ENCODE results near the gene KLK2. TPM values are rescaled to one million over a fixed set of nuclear protein-coding genes. Genes with fewer than 3 reads are reported as not detected.

The KLK2 gene
- total and polyA plus RNA-seq, 7 experiments from 2014 or later: not detected

Other genes starting within 250 kb of the KLK2 start
- gene SYT3, start 233.6 kb upstream of the KLK2 start, total RNA-seq: under 1 TPM in 2 of 5 experiments, not detected in 3; 0.13 TPM
- gene SYT3, start 233.6 kb upstream of the KLK2 start, polyA plus RNA-seq: under 1 TPM; 0.16 to 0.47 TPM
- gene C19orf81, start 224.0 kb upstream of the KLK2 start, total RNA-seq: under 1 TPM in 1 of 5 experiments, not detected in 4; 0.98 TPM
- 1 to 10 TPM in 1 of 2 donors, not detected in 1; 1.0 TPM for gene C19orf81, start 224.0 kb upstream of the KLK2 start, polyA plus RNA-seq
- under 1 TPM in 2 of 5 experiments, not detected in 3; 0.64 to 0.69 TPM for gene SHANK1, start 153.6 kb upstream of the KLK2 start, total RNA-seq
- not detected for gene SHANK1, start 153.6 kb upstream of the KLK2 start, polyA plus RNA-seq
- gene CLEC11A, start 150.1 kb upstream of the KLK2 start, total RNA-seq: 1 to 10 TPM in 4 of 5 experiments, under 1 TPM in 1; 0.36 to 4.6 (median 3.1) TPM
- gene CLEC11A, start 150.1 kb upstream of the KLK2 start, polyA plus RNA-seq: 1 to 10 TPM; 2.4 to 6.4 TPM
- not detected for gene GPR32, start 103.0 kb upstream of the KLK2 start, total RNA-seq
- not detected for gene GPR32, start 103.0 kb upstream of the KLK2 start, polyA plus RNA-seq
- not detected for gene ACP4, start 83.0 kb upstream of the KLK2 start, total RNA-seq
- gene ACP4, start 83.0 kb upstream of the KLK2 start, polyA plus RNA-seq: not detected
- gene KLK1, start 49.7 kb upstream of the KLK2 start, total RNA-seq: 1 to 10 TPM in 1 of 5 experiments, not detected in 4; 1.3 TPM
- gene KLK1, start 49.7 kb upstream of the KLK2 start, polyA plus RNA-seq: not detected
- not detected for gene KLK15, start 39.9 kb upstream of the KLK2 start, total RNA-seq
- gene KLK15, start 39.9 kb upstream of the KLK2 start, polyA plus RNA-seq: not detected
- gene KLK3, start 18.5 kb upstream of the KLK2 start, total RNA-seq: not detected
- gene KLK3, start 18.5 kb upstream of the KLK2 start, polyA plus RNA-seq: not detected
- gene KLK4, start 38.0 kb downstream of the KLK2 start, total RNA-seq: not detected
- not detected for gene KLK4, start 38.0 kb downstream of the KLK2 start, polyA plus RNA-seq
- not detected for gene KLK5, start 79.6 kb downstream of the KLK2 start, total RNA-seq
- gene KLK5, start 79.6 kb downstream of the KLK2 start, polyA plus RNA-seq: not detected
- gene KLK6, start 96.2 kb downstream of the KLK2 start, total RNA-seq: not detected
- not detected for gene KLK6, start 96.2 kb downstream of the KLK2 start, polyA plus RNA-seq
- not detected for gene KLK7, start 110.5 kb downstream of the KLK2 start, total RNA-seq
- gene KLK7, start 110.5 kb downstream of the KLK2 start, polyA plus RNA-seq: not detected
- not detected for gene KLK8, start 128.2 kb downstream of the KLK2 start, total RNA-seq
- not detected for gene KLK8, start 128.2 kb downstream of the KLK2 start, polyA plus RNA-seq
- gene KLK10, start 146.3 kb downstream of the KLK2 start, total RNA-seq: not detected
- not detected for gene KLK10, start 146.3 kb downstream of the KLK2 start, polyA plus RNA-seq
- not detected for gene KLK11, start 153.2 kb downstream of the KLK2 start, total RNA-seq
- gene KLK11, start 153.2 kb downstream of the KLK2 start, polyA plus RNA-seq: not detected
- gene KLK12, start 161.6 kb downstream of the KLK2 start, total RNA-seq: not detected
- gene KLK12, start 161.6 kb downstream of the KLK2 start, polyA plus RNA-seq: not detected
- gene KLK13, start 191.7 kb downstream of the KLK2 start, total RNA-seq: not detected
- not detected for gene KLK13, start 191.7 kb downstream of the KLK2 start, polyA plus RNA-seq
- under 1 TPM; 0.34 to 0.92 (median 0.66) TPM for gene KLK14, start 209.4 kb downstream of the KLK2 start, total RNA-seq
- gene KLK14, start 209.4 kb downstream of the KLK2 start, polyA plus RNA-seq: not detected
- 10 to 100 TPM in 3 of 5 experiments, 1 to 10 TPM in 2; 3.3 to 11.8 (median 10.5) TPM for gene CTU1, start 235.0 kb downstream of the KLK2 start, total RNA-seq
- gene CTU1, start 235.0 kb downstream of the KLK2 start, polyA plus RNA-seq: 1 to 10 TPM; 3.0 to 6.3 TPM